RPMI8226 (cell line): Measurements from ENCODE around the gene GMDS.

Experiments used
- DNase-seq: peaks from one replicate; pipeline ENCODE4 v3.0.0-alpha.2; 2015

GMDS gene

GRCh38 chr6:2237001-2237400, 8.4 kb downstream of the GMDS start:
- no peak for DNase-seq

- DNase-seq: no peak
Measured at GRCh38 chr6:2235777-2236495, 9.5 kb downstream of the GMDS start.

GRCh38 chr6:2232445-2232844, 13.0 kb downstream of the GMDS start:
- no peak for DNase-seq

DNA sequence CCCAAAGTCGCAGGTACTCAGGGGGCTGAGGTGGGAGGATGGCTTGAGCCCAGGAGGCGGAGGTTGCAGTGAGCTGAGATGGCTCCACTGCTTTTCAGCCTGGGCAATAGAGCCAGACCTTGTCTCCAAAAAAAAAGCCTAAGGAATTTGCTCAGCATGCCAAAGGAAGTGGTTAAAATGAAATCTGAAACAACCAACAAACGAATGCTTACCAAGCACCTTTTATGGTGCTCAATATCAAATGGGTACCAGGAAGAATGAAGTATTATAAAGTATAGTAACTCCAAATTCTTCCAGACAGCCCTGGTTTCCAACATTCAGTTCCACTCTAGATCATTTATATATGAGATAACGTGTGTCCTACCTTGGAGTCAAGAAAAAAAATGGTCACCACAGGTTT, 14.0 kb downstream of the GMDS start:
- DNase-seq: peak; percentile 38

GRCh38 chr6:2230659-2231277, 14.6 kb downstream of the GMDS start:
- peak; percentile 28 for DNase-seq

- no peak for DNase-seq
Measured at GRCh38 chr6:2229742-2230141, 15.7 kb downstream of the GMDS start.

DNA sequence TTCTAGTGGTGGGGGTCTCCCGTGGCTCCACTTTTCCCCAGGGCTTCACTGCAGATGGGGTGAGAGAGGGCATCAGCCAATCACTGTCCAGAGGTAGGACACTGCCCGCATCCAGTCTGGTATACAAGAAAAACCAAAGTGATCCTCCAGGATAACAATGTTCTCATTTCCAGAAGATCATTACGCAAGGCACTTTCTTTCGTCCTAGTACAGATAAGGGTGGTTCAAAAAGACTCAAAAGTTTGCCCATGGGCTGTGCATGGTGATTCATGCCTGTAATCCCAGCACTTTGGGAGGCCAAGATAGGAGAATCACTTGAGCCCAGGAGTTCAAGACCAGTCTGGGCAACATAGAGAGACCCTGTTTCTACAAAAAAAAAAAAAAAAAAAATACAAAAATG, 16.4 kb downstream of the GMDS start:
- DNase-seq: no peak

- DNase-seq: no peak
Measured at GRCh38 chr6:2228392-2228791, 17.0 kb downstream of the GMDS start.

- no peak for DNase-seq
Measured at GRCh38 chr6:2226775-2227174, 18.6 kb downstream of the GMDS start.

DNA sequence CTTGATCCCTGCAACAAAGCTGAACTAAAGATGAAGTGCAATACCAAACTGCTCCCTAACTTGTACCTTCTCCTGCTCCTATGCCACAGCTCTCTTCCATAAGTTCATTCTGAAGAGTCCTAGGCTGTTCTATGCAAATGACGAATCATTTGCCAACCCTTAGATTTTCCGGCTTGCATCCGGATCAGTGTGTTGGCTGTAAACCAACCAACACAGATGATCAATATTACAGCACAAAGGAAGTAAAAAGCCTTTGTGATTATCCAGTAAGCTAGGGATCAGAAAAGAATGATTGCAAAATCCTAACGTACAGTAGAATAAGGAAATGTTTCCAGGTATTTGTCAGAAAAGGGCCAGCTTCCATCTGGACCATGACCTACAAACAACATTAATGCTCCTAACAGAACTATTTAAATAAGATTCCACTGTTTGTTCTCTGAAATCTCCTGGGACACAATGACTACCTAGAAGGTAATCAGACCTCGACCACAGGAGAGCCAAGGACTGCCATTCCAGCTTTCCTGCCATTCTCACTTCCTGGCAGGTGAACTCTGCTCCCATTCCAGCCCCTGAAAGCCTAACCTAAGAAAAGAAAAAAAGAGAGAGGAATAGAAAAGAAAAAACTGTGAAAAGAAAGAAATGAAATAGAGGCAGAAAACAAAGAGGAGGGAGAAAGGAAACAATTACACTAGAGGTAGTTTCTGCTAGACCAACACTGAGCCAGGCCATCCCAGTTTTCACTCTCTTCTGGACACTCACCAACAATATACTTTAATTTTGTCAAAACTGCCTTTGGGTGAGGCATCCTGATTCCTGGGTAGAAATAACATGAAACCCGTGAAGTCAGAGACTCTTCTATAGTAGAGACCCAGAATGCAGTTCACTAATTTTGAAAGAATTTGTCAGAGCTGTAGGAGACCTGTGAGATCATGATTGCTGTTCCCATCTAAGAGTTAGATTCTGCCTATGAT, 19.7 kb downstream of the GMDS start:
- no peak for DNase-seq

DNA sequence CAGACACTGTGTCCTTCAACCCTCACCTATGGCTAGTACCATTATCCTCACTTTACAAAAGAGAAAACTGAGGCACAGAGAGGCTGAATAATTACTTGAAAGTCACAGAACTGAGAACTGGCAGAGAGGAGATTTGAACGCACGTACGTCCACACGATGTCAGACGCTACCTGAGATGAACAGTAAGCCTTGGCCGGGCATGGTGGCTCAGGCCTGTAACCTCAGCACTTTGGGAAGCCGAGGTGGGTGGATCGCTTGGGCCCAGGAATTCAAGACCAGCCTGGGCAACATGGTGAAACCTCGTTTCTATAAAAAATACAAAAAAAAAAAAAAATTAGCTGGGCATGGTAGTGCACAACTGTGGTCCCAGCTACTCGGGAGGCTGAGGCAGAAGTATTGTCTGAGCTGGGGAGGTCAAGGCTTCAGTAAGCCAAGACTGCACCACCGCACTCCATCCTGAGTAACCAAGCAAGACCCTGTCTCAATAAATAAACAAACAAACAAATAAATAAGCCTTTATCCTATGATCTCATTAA, 20.5 kb downstream of the GMDS start:
- DNase-seq: no peak

GRCh38 chr6:2222275-2222842, 23.0 kb downstream of the GMDS start:
- DNase-seq: peak; percentile 13

- peak; percentile 53 for DNase-seq
Measured at GRCh38 chr6:2221726-2222274, 23.6 kb downstream of the GMDS start.

- DNase-seq: no peak
Measured at GRCh38 chr6:2220154-2220553, 25.3 kb downstream of the GMDS start.

DNA sequence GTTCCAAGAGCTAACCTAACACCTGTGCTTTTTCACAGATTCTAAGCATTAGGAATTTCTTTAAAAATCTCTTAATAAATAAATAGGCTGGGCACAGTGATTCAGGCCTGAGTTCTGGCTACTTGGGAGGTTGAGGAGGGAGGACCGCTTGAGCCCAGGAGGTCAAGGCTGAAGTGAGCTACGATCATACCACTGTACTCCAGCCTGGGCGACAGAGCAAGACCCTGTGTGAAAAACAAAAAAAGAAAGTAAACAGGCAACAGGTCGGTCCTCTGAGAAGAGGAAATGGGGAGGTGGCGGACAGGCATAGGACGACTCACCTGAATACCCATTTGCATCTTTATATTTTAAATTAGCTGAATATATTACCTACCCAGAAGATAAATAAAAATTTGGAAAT, 26.5 kb downstream of the GMDS start:
- no peak for DNase-seq

- DNase-seq: peak; percentile 14
Measured at GRCh38 chr6:2216794-2217383, 28.5 kb downstream of the GMDS start.

GRCh38 chr6:2215342-2215741, 30.1 kb downstream of the GMDS start:
- DNase-seq: no peak

DNA sequence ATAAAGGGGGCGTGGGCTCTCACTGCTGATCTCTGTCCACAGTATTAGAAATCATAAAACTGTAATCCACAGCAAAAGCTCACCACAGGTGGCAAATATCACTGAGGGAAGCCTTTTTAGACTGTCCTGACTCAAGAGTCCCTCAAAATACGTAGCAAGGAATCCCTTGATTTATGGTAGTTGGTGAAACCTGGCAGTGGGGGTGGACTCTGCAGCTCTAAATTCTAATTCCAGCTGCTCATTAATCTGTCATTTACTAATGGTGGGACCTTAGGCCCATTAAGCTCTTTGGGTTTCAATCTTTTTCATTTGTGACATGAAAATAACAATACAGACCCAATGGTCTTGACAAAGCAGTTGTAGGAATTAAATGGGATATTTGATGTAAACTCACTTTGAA, 32.3 kb downstream of the GMDS start:
- DNase-seq: no peak

DNA sequence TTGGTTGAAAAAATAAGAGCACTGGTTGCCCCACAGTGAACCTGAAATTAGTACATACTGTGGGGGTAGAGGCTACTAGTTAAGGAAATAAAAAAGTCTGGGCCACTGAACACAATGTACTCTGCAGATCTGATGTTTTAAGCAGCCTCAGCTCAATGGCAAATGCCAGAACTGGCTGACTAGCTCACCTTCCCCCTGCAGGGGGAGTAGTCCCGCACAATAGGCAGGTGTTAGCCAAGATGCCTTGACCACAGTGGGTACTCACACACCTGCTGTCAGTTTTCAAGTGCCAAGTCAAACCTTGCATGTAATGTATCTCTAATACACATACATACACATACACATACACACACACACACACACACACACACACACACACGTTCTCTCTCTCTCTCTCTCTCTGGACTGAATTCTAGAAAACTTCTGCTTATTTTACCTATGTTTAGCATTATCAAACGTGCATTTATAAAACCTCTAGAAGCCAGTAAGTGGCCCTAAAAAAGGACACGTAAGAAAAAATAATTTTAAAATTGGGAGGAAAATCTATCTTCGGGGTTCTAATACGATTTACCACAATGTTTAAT, 36.1 kb downstream of the GMDS start:
- peak; percentile 90 for DNase-seq

GRCh38 chr6:2208468-2208867, 36.9 kb downstream of the GMDS start:
- no peak for DNase-seq

DNA sequence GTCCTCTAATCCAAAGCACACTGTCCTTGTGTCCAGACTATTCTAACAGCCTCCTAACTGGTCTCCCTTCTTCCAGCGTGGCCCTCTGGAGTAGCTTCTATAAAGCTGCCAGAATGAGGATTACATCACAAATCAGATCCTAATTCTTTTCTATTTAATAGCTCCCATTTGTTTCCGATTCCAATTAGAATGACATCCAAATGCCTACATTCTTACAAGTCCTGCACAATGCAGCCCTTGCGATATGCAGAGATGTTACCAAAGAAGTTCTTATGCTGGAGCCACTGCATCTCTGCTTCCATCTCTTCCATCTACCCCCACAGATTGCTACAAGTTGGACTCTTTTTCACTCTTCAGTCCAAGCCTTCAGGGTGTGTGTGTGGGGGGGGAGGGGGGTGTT, 40.0 kb downstream of the GMDS start:
- DNase-seq: no peak

DNA sequence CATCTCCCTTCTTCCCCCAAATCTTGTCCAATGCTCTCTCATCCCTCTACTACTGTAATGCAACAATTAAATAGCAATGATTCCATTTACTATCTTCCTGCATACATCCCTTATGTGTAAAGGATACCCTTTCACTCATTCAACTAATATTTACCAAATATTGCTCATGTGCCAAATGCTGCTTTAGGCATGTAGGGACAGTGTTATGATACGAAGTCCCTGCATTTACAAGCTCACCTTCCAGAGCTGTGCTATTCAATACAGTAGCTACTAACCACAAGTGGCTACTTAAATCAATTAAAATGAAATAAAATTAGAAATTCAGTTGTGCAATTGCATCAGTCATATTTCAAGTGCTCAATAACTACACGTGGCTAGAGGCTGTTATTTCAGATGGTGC, 41.1 kb downstream of the GMDS start:
- no peak for DNase-seq
